ENCODE measurements around the gene AXDND1.
"Not testable (repeated sequence)": the region's sequence is repeated elsewhere in the genome, so short reads cannot be mapped to it uniquely, and the experiment has no call there.

AXDND1 gene

GRCh38 chr1:179465661-179466060 is 99.9 kb downstream of the AXDND1 start:
- not testable (repeated sequence) for DNase-seq (ENCODE audit: low read depth)

DNA sequence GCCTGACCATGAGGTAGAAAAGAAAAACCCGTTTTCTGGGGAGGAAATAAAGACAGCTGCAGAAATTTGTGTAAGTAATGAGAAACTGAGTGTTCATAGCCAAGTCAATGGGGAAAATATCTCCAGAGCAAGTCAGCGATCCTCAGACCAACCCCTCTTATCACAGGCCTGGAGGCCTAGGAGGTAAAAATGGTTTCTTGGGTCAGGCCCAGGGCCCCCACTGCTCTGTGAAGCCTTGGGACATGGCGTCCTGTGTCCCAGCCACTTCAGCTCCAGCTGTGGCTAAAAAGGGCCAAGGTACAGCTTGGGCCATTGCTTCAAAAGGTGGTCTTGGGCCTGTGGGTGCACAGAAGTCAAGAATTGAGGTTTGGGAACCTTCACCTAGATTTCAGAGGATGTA is 108.9 kb downstream of the AXDND1 start:
- DNase-seq (ENCODE audit: low read depth): no peak

DNA sequence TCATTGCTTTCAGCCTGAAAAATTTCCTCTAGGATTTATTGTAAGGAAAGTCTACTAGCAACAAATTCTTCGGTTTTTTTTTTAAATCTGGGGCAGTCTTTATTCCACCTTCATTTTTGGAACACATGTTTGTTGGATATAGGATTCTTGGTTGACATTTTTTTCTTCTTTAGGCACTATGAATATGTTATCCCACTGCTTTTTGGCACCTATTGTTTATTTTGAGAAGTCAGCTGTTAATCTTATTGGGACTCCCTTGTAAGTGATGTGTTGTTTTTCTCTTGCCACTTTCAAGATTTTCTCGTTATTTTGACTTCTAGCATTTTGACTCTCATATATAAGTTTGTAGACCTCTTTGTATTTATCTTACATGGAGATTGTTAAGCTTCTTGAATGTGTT is 110.7 kb downstream of the AXDND1 start:
- DNase-seq (ENCODE audit: low read depth): no peak

- no peak for DNase-seq (ENCODE audit: low read depth)
Observed at GRCh38 chr1:179478370-179478769, 112.6 kb downstream of the AXDND1 start.

- DNase-seq (ENCODE audit: low read depth): no peak
Observed at GRCh38 chr1:179490611-179491010, 124.8 kb downstream of the AXDND1 start.

GRCh38 chr1:179493323-179493722 is 127.6 kb downstream of the AXDND1 start:
- DNase-seq (ENCODE audit: low read depth): no peak

GRCh38 chr1:179506199-179506598 is 140.4 kb downstream of the AXDND1 start:
- no peak for DNase-seq (ENCODE audit: low read depth)

DNA sequence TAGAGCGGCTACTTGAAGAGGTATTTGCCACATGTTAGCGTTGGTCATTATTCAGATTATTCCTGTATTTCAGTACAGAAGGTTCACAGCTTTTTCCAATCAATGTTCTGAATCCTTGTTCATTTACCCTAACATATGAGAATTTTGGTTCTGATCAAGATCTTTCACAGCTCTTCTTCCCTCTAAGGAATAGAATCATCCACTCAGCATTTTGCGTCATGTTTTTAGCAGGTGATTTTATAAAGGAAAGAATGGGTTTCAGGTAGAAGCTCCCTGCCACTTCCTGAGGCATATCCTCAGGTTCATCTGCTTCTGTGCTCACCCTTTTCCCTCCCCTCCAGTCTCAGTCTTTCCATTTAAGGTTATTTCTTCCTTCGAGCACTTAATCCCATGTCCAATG is 143.6 kb downstream of the AXDND1 start:
- no peak for DNase-seq (ENCODE audit: low read depth)

DNA sequence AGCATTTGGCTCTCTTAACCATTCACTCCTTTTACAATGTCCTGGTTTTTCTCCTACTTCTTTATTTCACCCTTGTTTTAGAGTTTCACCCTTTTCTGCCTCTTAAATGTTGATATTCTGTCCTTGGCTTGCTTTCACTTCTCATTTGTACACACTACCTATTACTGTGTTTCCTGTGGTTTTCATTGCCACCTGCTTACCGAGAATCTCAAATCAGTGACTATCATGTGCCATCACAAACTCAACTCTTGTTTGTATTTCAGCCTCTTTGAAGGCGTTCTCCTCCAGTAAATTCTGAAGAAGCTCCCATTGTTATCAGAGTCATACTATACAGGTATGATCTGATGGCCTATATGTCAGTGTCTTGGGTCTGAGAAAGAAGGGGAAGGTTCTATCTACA is 144.3 kb downstream of the AXDND1 start:
- DNase-seq (ENCODE audit: low read depth): no peak

DNA sequence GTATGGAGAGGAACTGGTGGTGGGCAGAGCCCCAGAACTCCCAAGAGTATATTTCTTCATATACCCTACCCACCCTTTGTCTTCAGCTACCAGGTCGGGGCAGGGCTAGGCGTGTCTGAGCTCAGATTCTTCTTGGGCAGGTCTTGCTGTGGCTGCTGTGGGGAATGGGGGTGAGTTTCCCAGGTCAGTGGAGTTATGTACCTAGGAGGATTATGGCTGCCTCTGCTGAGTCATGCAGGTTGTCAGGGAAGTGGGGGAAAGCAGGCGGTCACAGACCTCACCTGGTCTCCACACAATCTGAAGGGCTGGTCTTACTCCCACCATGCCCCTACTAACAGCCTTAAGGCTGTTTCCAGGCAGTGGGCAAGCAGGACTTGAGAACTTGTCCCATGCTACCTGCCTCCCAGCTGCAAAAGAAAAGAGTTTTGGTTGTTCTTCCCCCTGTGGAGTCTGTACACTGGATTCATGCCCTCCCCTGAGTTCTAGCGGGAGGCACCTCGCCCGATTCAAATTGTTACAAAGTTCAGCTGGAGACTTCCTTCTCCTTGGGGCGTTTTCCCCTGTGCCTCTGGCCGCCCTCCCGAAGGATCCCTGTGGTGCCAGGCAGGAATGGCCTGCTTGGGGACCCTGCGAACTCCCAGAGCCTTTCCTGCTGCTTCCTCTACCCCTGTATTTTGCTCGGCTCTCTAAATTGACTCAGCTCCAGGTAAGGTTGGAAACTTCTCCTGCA is 151.4 kb downstream of the AXDND1 start:
- DNase-seq (ENCODE audit: low read depth): no peak

DNA sequence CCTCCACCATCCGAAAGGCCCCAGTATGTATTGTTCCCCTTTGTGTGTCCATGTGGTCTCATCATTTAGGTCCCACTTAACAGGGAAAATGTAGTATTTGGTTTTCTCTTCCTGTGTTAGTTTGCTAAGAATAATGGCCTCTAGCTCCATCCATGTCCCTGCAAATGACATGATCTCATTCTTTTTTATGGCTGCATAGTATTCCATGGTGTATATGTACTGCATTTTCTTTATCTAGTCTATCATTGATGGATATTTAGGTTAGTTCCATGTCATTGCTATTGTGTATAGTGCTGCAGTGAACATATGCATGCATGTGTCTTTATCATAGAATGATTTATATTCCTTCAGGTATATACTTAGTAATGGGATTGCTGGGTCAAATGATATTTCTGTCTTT is 152.8 kb downstream of the AXDND1 start:
- DNase-seq (ENCODE audit: low read depth): not testable (repeated sequence)

GRCh38 chr1:179529482-179530195 is 163.9 kb downstream of the AXDND1 start:
- no peak for DNase-seq (ENCODE audit: low read depth)

DNA sequence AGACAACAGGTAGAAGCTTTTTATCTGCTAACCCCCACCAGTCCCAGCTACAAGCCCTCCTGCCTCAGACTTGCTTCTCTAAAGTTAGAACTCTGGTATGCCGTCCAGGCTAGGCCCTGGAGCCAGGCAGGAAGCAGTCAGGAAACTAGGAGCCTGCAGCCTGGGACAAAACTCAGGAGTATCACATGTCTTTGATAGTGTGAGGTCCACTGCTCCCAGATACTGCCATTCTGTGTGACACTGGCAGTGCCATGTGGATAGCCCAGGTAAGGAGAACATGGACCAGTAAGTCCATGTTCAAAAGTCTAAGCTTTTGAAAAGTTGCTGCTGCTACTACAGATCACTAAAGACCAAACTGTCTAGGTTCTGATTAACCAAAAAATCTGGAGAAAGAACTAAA is 164.6 kb downstream of the AXDND1 start:
- no peak for DNase-seq (ENCODE audit: low read depth)

- no peak for DNase-seq (ENCODE audit: low read depth)
Observed at GRCh38 chr1:179541774-179542173, 176.0 kb downstream of the AXDND1 start.

DNA sequence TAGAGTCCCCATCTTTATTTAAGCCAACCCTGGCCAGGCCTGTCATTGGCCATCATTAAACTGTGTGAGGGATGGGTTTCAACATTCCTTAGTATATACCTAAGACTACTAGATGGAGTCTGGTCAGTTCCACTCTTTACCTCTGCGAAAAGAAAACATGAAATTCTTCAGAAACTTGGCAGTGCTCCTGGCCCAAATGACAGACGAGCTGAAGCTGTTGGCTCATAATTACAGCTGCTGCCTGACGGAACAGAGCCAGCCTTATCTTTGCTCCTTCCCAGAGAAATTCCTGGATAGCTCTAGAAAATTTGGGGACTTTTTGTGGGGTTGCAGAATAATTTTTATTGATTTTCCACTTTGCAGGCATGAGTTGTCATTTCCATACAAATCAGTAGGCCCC is 179.6 kb downstream of the AXDND1 start:
- DNase-seq (ENCODE audit: low read depth): no peak

- no peak for DNase-seq (ENCODE audit: low read depth)
Observed at GRCh38 chr1:179547021-179547535, 181.3 kb downstream of the AXDND1 start.

- DNase-seq (ENCODE audit: low read depth): no peak
Observed at GRCh38 chr1:179548666-179549367, 183.0 kb downstream of the AXDND1 start.

GRCh38 chr1:179549368-179549700 is 183.6 kb downstream of the AXDND1 start:
- no peak for DNase-seq (ENCODE audit: low read depth)

GRCh38 chr1:179550746-179551682 is 185.2 kb downstream of the AXDND1 start:
- no peak for DNase-seq (ENCODE audit: low read depth)

DNA sequence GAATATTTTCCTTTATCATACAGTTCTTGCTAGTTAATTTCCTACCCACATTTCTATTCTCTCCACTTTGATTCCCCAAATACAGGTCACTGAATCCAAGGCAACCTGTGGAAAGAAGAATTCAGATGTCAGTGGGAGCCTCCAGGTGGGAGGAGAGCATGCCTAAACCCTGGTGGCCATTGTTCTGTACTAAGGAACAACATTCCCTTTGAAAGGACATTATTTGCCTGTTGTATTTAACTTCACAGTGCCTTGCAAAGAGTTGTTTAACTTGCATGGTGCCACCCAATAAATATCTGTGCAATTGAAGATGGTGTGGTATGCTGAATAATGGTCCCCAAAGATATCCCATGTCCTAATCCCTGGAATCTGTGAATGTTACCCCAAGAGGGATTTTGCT is 188.7 kb downstream of the AXDND1 start:
- DNase-seq (ENCODE audit: low read depth): no peak

- DNase-seq (ENCODE audit: low read depth): no peak
Observed at GRCh38 chr1:179558078-179558477, 192.3 kb downstream of the AXDND1 start.

Measured in stimulated activated CD8-positive, alpha-beta memory T cell treated with anti-CD3 and anti-CD28 coated beads, Interleukin-15, amount 100 ng/mL, for 1 hour (primary cell).